ENCODE measurements around the gene DGKI. TPM values are rescaled to one million over a fixed set of nuclear protein-coding genes. Genes with fewer than 3 reads are reported as not detected.

DGKI gene
- total RNA-seq, 3 donors from 2014 or later (not counting 1 experiment from before 2014, with no cell fraction given), result 0.53 TPM; not detected in 2

DNA sequence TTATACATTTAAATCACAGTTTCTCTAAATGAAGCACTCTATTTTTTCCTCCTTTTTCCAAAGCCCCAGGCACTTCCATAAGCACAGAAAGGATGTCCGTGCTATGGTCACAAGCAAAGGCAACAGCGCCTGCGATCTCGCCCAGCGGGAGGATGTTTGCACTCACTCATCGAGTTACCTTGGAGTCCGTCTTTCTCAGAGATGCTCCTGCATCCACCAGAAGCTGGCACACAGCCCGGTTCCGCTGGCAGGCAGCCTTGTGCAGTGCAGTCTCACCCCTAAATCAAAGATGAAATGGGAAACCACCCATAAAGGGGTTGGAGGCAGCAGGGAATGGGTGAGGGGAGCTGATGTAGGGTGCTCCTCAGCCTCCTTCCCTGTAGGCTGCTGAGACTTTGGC, 451.4 kb downstream of the DGKI start:
- H3K36me3 ChIP-seq (ENCODE audit: control insufficient read depth, insufficient read depth, low read length), result no peaks in the 10 kb centered on the region
- H3K27ac Mint-ChIP-seq, result no peak overlapping the region
- intact Hi-C loops (cut with micrococcal nuclease), result no loop called here

DNA sequence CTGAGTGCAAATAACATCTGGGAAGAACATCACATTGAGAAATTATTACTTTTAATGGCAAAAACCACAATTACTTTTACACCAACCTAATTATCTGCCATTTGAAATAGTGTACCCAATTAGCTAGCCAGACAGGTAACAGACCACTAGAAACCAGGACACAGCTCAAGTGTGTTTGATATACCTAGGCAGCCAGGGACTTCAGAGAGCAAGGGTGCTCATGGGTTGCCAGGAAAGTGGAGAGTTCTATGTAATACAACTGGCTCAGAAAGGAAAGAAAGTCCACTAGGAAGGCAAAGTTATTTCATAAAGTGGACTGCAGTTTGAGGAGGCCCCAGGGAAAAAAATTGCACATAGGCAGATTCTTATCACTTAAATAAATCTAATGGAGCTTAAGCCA, 453.2 kb downstream of the DGKI start:
- DNase-seq (no peak), ATAC-seq (no peak)
- H3K36me3 ChIP-seq (ENCODE audit: control insufficient read depth, insufficient read depth, low read length), result no peaks in the 10 kb centered on the region
- no peak overlapping the region for H3K4me3 Mint-ChIP-seq
- H3K27ac Mint-ChIP-seq, result no peak overlapping the region
- no peaks in the 10 kb centered on the region for H3K4me1 Mint-ChIP-seq
- no peak overlapping the region for H3K4me3 ChIP-seq (ENCODE audit: low read length)
- H3K27ac ChIP-seq (ENCODE audit: low read length), result no peak overlapping the region
- H3K36me3 Mint-ChIP-seq, result no peaks in the 10 kb centered on the region
- H3K9me3 Mint-ChIP-seq, result peaks cover 7 to 16% of the 10 kb centered on the region in 2 donors
- H3K9me3 ChIP-seq (ENCODE audit: control insufficient read depth, insufficient read depth, low read length), result no peaks in the 10 kb centered on the region
- TF ChIP-seq, protein P1, sequence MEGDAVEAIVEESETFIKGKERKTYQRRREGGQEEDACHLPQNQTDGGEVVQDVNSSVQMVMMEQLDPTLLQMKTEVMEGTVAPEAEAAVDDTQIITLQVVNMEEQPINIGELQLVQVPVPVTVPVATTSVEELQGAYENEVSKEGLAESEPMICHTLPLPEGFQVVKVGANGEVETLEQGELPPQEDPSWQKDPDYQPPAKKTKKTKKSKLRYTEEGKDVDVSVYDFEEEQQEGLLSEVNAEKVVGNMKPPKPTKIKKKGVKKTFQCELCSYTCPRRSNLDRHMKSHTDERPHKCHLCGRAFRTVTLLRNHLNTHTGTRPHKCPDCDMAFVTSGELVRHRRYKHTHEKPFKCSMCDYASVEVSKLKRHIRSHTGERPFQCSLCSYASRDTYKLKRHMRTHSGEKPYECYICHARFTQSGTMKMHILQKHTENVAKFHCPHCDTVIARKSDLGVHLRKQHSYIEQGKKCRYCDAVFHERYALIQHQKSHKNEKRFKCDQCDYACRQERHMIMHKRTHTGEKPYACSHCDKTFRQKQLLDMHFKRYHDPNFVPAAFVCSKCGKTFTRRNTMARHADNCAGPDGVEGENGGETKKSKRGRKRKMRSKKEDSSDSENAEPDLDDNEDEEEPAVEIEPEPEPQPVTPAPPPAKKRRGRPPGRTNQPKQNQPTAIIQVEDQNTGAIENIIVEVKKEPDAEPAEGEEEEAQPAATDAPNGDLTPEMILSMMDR (IDR thresholded peaks at IDR 0.05), result no peak
- H3K27me3 ChIP-seq (ENCODE audit: control insufficient read depth, insufficient read depth, low read length), result no peaks in the 10 kb centered on the region
- intact Hi-C loops (cut with micrococcal nuclease), result no loop called here
- no peaks in the 10 kb centered on the region for H3K27me3 Mint-ChIP-seq (ENCODE audit: low read depth in 2 of 2)
- H3K4me1 ChIP-seq (ENCODE audit: control insufficient read depth, insufficient read depth, low read length), result no peaks in the 10 kb centered on the region

More for the DNA sequence above, 451.4 kb downstream of the DGKI start:
- H3K4me3 ChIP-seq (ENCODE audit: low read length), result no peak overlapping the region
- no peaks in the 10 kb centered on the region for H3K27me3 Mint-ChIP-seq (ENCODE audit: low read depth in 2 of 2)
- H3K27ac ChIP-seq (ENCODE audit: low read length), result no peak overlapping the region
- no peaks in the 10 kb centered on the region for H3K36me3 Mint-ChIP-seq
- ATAC-seq, result no peak
- TF ChIP-seq, protein P1 (IDR thresholded peaks at IDR 0.05), result no peak
- H3K27me3 ChIP-seq (ENCODE audit: control insufficient read depth, insufficient read depth, low read length), result no peaks in the 10 kb centered on the region
- H3K9me3 Mint-ChIP-seq, result peaks cover 7 to 16% of the 10 kb centered on the region in 2 donors
- WGBS (ENCODE audit: insufficient coverage), result 95% methylated on average over 9 of the region's 9 CpGs
- H3K4me1 ChIP-seq (ENCODE audit: control insufficient read depth, insufficient read depth, low read length), result no peaks in the 10 kb centered on the region
- no peak overlapping the region for H3K4me3 Mint-ChIP-seq
- DNase-seq, result no peak
- H3K9me3 ChIP-seq (ENCODE audit: control insufficient read depth, insufficient read depth, low read length), result no peaks in the 10 kb centered on the region
- no peaks in the 10 kb centered on the region for H3K4me1 Mint-ChIP-seq

DNA sequence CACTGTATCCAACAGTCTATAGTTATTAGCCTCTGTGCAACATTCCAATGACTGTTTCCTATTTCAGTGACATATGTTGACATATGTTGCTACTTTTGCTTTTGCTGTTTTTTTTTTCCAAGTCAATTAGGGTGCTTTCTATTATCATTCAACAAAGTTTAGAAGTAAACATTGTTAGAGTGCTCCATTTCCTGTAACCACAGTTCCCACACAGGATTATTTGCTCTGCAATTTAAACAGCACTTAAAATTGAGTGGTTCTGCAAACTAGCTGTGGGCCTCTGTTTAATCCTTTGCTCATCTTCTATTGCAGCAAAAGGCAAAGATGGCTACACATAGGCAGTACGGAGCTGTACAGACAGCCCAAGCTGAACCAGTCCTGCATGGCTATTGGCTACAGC, 456.7 kb downstream of the DGKI start:
- DNase-seq (no peak), ATAC-seq (no peak)
- H3K36me3 ChIP-seq (ENCODE audit: control insufficient read depth, insufficient read depth, low read length), result no peaks in the 10 kb centered on the region
- no peaks in the 10 kb centered on the region for H3K27me3 Mint-ChIP-seq (ENCODE audit: low read depth in 2 of 2)
- no peaks in the 10 kb centered on the region for H3K36me3 Mint-ChIP-seq
- H3K27ac Mint-ChIP-seq, result no peak overlapping the region
- no peak overlapping the region for H3K4me3 ChIP-seq (ENCODE audit: low read length)
- no peak overlapping the region for H3K4me3 Mint-ChIP-seq
- WGBS (ENCODE audit: insufficient coverage), result 67% methylated on average over 1 of the region's 1 CpG
- TF ChIP-seq, protein P1 (IDR thresholded peaks at IDR 0.05), result no peak
- H3K9me3 Mint-ChIP-seq, result peaks cover 5 to 21% of the 10 kb centered on the region in 2 donors
- H3K9me3 ChIP-seq (ENCODE audit: control insufficient read depth, insufficient read depth, low read length), result no peaks in the 10 kb centered on the region
- H3K4me1 Mint-ChIP-seq, result no peaks in the 10 kb centered on the region
- H3K27ac ChIP-seq (ENCODE audit: low read length), result no peak overlapping the region
- no peaks in the 10 kb centered on the region for H3K4me1 ChIP-seq (ENCODE audit: control insufficient read depth, insufficient read depth, low read length)
- intact Hi-C loops (cut with micrococcal nuclease), result no loop called here
- no peaks in the 10 kb centered on the region for H3K27me3 ChIP-seq (ENCODE audit: control insufficient read depth, insufficient read depth, low read length)

DNA sequence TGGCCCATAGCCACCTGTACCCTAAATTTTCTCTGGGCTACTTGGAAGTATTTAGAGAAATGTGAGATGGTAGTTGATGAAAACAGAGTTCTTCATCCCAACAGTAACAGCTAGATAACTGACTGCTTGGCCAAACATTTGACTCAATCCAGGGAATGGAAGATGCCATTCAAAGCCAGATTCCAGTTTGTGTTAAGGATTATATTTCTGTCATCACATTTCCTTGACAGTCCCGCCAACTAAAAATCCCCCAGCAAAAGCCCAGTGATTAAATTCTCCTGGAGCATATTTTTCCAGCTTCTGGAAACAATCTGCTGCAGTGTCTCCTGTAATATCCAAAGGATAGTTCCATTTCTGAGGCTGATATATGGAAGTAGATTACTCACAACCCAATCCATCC, 457.9 kb downstream of the DGKI start:
- H3K27me3 Mint-ChIP-seq (ENCODE audit: low read depth in 2 of 2), result no peaks in the 10 kb centered on the region
- H3K4me3 ChIP-seq (ENCODE audit: low read length), result no peak overlapping the region
- H3K9me3 Mint-ChIP-seq, result peaks cover 4 to 16% of the 10 kb centered on the region in 2 donors
- H3K4me1 ChIP-seq (ENCODE audit: control insufficient read depth, insufficient read depth, low read length), result no peaks in the 10 kb centered on the region
- no CpG with 5 or more reads among the region's 1 CpG for WGBS (ENCODE audit: insufficient coverage)
- no peaks in the 10 kb centered on the region for H3K4me1 Mint-ChIP-seq
- intact Hi-C loops (cut with micrococcal nuclease), result no loop called here
- H3K36me3 Mint-ChIP-seq, result no peaks in the 10 kb centered on the region
- H3K27ac Mint-ChIP-seq, result no peak overlapping the region
- H3K36me3 ChIP-seq (ENCODE audit: control insufficient read depth, insufficient read depth, low read length), result no peaks in the 10 kb centered on the region
- no peak for DNase-seq
- TF ChIP-seq, protein P1 (IDR thresholded peaks at IDR 0.05), result no peak
- no peaks in the 10 kb centered on the region for H3K27me3 ChIP-seq (ENCODE audit: control insufficient read depth, insufficient read depth, low read length)
- no peak for ATAC-seq
- no peak overlapping the region for H3K27ac ChIP-seq (ENCODE audit: low read length)
- no peak overlapping the region for H3K4me3 Mint-ChIP-seq
- H3K9me3 ChIP-seq (ENCODE audit: control insufficient read depth, insufficient read depth, low read length), result no peaks in the 10 kb centered on the region

Measured in natural killer cell (primary cell).